Uterus (tissue), 4 donors: ENCODE results near the gene FEV. TPM values are rescaled to one million over a fixed set of nuclear protein-coding genes. Genes with fewer than 3 reads are reported as not detected.

Experiments used
- DNase-seq, 2 donors: peaks; one replicate each; pipeline ENCODE4 v3.0.0-alpha.2; 2019 to 2020
- H3K27ac ChIP-seq, 2 donors: fragments of 200-600 bp; sonication (generic); 1 replicate in 1 of 2; 2 replicates in 1 of 2; pipeline ENCODE4 v1.5.1; 2016 to 2018
- H3K27me3 ChIP-seq, 2 donors: fragments of 200-600 bp; sonication (generic); one replicate each; pipeline ENCODE4 v1.5.1; 2018 to 2019; ENCODE audit warnings: control low read depth in 1 of 2
- H3K36me3 ChIP-seq, 2 donors: fragments of 200-600 bp; sonication (generic); one replicate each; pipeline ENCODE4 v1.5.1; 2019; ENCODE audit warnings: control low read depth in 1 of 2
- H3K4me1 ChIP-seq, 2 donors: fragments of 200-600 bp; sonication (generic); one replicate each; pipeline ENCODE4 v1.5.1; 2018 to 2019; ENCODE audit warnings: control low read depth in 1 of 2
- H3K4me3 ChIP-seq, 2 donors: fragments of 200-600 bp; sonication (generic); 1 replicate in 1 of 2; 2 replicates in 1 of 2; pipeline ENCODE4 v1.5.1; 2018 to 2019; ENCODE audit warnings: mild to moderate bottlenecking in 1 of 2
- H3K9me3 ChIP-seq, 2 donors: fragments of 200-600 bp; sonication (generic); one replicate each; pipeline ENCODE4 v1.5.1; 2019; ENCODE audit warnings: control low read depth in 1 of 2
- POLR2A ChIP-seq, 2 donors: fragments of 450-650 bp; IDR thresholded peaks; one replicate each; pipeline ENCODE4 v1.6.1; 2016; ENCODE audit warnings: antibody characterized with exemption in 2 of 2, mild to moderate bottlenecking in 1 of 2, moderate library complexity in 1 of 2
- intact Hi-C: fragments of 100-400 bp; cut with DNase I; formaldehyde crosslinking; loops from one replicate; pipeline ENCODE4 v1.15.1; 2023; ENCODE audit warnings: low total_unique reads
- total RNA-seq, 4 donors: library from RNA; depleted of rRNA in 3 of 4; stranded (reverse); fragments of >200 nt in 3 of 4; gene quantifications; one replicate each; pipeline versions ENCODE4 v1.1.0 to v1.2.4, GENCODE V29; 2014 to 2023
- TF ChIP-seq, protein P1 (sequence below), 4 experiments: fragments of 200-600 bp in 2 of 4; fragments of 450-650 bp in 2 of 4; sonication (generic) in 2 of 4; IDR thresholded peaks; one replicate each; pipeline ENCODE4 v1.5.1; 2016 to 2019; ENCODE audit warnings: antibody characterized with exemption in 4 of 4, mild to moderate bottlenecking in 2 of 4, moderate library complexity in 1 of 4
- donor health status: DM: yes; HTN: yes; CAD: no.

The FEV gene
- total RNA-seq, 4 donors from 2014 or later: not detected

DNA sequence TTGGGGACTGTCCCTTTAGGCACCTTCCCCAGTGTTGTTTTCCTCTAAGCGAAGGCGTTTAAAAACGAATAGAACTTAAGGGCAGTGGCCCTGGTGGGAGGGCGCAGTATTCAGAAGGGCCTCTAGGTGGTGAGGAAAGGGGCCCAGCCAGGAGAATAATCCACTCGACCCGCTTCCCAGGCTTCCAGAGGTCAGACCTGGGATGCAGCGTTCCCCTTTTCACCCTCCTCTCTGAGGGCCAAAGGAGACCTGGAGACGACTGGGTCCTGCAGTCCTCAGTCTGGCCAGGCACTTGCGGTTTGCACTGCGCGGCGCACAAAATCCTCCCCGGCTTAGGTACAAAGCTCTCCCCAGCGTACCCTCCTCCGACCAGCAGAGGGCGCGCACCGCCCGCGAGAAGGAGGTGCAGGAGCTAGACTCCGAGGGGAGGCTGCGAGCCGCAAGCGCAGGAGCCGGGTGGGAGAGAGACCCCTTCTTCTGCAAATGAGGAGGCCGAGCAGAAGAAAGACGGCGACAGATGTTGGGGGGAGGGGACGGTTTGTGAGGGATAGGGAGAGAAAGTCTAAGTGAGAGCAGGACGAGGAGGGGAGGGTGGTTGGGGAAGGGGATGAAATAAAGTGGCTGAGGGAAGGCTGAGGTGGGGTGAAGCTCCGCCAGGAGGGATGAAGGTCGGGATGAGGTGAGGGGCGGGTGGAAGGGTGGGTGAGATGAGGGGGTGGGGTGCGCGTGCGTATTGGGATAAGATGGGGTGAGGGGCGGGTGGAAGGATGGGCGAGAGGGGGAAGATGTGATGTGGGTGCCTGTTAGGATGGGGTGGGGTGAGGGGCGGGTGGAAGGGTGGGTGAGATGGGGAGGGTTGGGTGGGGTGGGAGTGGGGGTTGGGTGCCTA lies 4.9 kb downstream of the FEV start:
- H3K4me1 ChIP-seq: peaks cover 0 to 25% of the 10 kb centered on the region in 2 donors

DNA sequence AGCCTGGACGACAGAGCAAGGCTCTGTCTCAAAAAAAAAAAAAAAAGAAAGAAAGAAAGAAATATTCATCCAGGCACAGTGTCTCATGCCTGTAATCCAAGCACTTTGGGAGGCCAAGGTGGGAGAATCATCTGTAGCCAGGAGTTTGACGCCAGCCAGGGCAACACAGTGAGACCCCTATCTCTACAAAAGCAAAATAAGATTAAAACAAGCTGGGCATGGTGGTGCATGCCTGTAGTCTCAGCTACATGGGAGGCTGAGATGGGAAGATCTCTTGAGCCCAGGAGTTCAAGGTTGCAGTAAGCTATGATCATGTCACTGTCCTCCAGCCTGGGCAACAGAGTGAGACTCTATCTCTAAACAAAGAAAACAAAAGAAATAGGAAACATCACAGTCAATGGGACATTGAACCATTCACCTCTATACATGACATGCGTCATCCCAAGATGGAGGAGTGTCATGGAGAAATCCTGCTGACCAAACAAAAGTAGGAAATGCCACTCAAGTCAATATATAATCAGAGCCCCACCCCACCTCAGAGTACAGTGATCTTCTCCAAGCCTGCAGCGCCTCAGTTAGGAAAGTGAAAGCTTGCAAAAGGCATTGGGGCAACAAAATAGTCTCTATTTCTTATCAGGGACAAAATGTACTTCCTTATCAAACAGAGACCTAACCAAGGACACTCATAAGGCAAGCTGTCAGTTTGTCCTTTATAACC lies 9.8 kb downstream of the FEV start:
- TF ChIP-seq POLR2A (IDR thresholded peaks at IDR 0.05): no peak
- TF ChIP-seq, protein P1, sequence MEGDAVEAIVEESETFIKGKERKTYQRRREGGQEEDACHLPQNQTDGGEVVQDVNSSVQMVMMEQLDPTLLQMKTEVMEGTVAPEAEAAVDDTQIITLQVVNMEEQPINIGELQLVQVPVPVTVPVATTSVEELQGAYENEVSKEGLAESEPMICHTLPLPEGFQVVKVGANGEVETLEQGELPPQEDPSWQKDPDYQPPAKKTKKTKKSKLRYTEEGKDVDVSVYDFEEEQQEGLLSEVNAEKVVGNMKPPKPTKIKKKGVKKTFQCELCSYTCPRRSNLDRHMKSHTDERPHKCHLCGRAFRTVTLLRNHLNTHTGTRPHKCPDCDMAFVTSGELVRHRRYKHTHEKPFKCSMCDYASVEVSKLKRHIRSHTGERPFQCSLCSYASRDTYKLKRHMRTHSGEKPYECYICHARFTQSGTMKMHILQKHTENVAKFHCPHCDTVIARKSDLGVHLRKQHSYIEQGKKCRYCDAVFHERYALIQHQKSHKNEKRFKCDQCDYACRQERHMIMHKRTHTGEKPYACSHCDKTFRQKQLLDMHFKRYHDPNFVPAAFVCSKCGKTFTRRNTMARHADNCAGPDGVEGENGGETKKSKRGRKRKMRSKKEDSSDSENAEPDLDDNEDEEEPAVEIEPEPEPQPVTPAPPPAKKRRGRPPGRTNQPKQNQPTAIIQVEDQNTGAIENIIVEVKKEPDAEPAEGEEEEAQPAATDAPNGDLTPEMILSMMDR (IDR thresholded peaks at IDR 0.05): no peak
- intact Hi-C loops: no loop called here
- no peak for DNase-seq
- peaks cover 0 to 12% of the 10 kb centered on the region in 2 donors for H3K27me3 ChIP-seq
- H3K4me3 ChIP-seq: no peak overlapping the region
- no peaks in the 10 kb centered on the region for H3K36me3 ChIP-seq
- H3K9me3 ChIP-seq: no peaks in the 10 kb centered on the region
- no peaks in the 10 kb centered on the region for H3K4me1 ChIP-seq
- no peak overlapping the region for H3K27ac ChIP-seq

More for the DNA sequence above, 4.9 kb downstream of the FEV start:
- intact Hi-C loops: no loop called here
- Histone ChIP-seq H3K27ac (no peak overlapping the region), H3K27me3 (peaks cover 13 to 51% of the 10 kb centered on the region in 2 donors), H3K36me3 (no peaks in the 10 kb centered on the region), H3K4me3 (no peak overlapping the region), H3K9me3 (no peaks in the 10 kb centered on the region)
- TF ChIP-seq, protein P1 (IDR thresholded peaks at IDR 0.05): peak; percentile 76 to 87 (median 80)
- TF ChIP-seq POLR2A (IDR thresholded peaks at IDR 0.05): no peak
- peak; percentile 67 to 80 for DNase-seq

DNA sequence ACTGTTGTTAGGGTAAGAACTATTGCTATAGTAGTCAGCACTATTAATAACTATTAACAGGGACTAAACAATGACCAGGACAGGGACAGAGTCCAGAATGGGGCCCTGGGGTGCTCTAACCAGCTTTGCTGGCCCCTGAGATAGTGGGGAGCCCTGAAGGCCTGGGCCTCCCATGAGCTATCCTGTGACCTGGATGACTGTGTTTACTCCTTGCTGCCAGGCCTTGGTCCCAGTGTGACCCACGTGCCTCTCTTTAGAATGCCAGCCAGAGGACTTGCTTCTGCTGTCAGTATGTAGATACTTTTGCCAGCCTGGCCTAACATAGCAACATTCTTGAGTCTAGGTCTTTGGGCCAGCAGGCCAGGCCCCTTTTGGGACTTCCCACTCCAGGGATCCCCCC lies 14.1 kb downstream of the FEV start:
- Histone ChIP-seq H3K27me3 (peaks cover 0 to 2% of the 10 kb centered on the region in 2 donors), H3K4me3 (no peak overlapping the region), H3K36me3 (no peaks in the 10 kb centered on the region), H3K4me1 (no peaks in the 10 kb centered on the region), H3K27ac (no peak overlapping the region), H3K9me3 (no peaks in the 10 kb centered on the region)
- no peak for DNase-seq
- TF ChIP-seq, protein P1 (IDR thresholded peaks at IDR 0.05): no peak
- TF ChIP-seq POLR2A (IDR thresholded peaks at IDR 0.05): no peak
- intact Hi-C loops: no loop called here

DNA sequence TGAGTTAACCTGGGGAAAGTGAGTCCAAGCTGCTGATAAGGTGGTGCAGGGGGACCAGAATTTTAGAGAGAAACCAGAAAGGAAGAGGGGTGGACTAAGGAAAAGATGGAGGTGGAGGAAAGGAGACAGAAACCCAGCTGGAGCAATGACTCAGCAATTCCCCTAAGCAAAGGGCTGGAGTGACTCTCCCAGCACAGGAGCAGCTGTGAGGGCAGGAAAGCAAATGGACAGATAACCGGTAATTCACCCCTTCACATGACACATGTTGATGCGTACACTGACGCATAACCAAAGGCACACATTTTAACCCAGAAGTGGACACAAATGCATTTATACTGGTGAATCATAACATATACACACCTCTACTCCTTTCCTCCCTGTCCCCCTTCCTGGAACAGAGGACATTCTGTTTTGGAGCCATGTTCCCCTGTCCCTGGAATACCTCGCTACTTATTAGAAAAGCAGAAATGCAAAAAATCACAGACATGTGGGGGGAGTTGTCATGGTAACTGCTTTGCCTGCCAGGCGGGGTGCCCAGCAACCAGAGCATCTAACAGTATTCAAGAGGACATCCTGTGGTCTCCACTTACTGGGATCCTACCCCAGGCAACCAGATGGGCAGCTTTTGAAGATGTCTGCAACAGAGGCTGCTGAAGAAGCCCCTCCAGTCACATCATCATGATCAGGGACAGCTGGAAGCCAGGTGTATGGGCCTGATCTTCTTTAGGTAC lies 20.8 kb downstream of the FEV start:
- DNase-seq: no peak
- H3K27me3 ChIP-seq: peaks cover 28 to 38% of the 10 kb centered on the region in 2 donors
- peaks cover 0 to 17% of the 10 kb centered on the region in 2 donors for H3K4me1 ChIP-seq
- no peaks in the 10 kb centered on the region for H3K36me3 ChIP-seq
- H3K27ac ChIP-seq: no peak overlapping the region
- H3K9me3 ChIP-seq: no peaks in the 10 kb centered on the region
- TF ChIP-seq, protein P1 (IDR thresholded peaks at IDR 0.05): no peak
- TF ChIP-seq POLR2A (IDR thresholded peaks at IDR 0.05): no peak
- no peak overlapping the region for H3K4me3 ChIP-seq
- intact Hi-C loops: no loop called here
